ENCODE data around the gene ZNF121.

ZNF121 gene

GRCh38 chr19:9535934-9536333 lies 48.4 kb downstream of the ZNF121 start:
- Histone ChIP-seq H3K79me2 (ENCODE audit: insufficient read depth, low read length) (peaks cover 38% of the 10 kb centered on the region), H3K27ac (ENCODE audit: low read length) (no peak overlapping the region), H3K9me3 (ENCODE audit: insufficient read depth, low read length, severe bottlenecking) (peaks cover 25% of the 10 kb centered on the region), H3K4me2 (ENCODE audit: insufficient read depth, low read length) (0 out of 2 replicates have a peak overlapping the region, but pooled peaks have one; percentile 78), H3K4me1 (ENCODE audit: insufficient read depth, low read length) (peaks cover 26% of the 10 kb centered on the region), H3K27me3 (ENCODE audit: insufficient read depth, low read length, poor library complexity) (no peaks in the 10 kb centered on the region), H2AFZ (ENCODE audit: low read depth, low read length) (no peak overlapping the region), H3K9ac (ENCODE audit: low read depth, low read length) (no peak overlapping the region), H4K20me1 (ENCODE audit: insufficient read depth, low read length) (no peaks in the 10 kb centered on the region), H3K36me3 (ENCODE audit: insufficient read depth, low read length) (peaks cover 58% of the 10 kb centered on the region), H3K4me3 (ENCODE audit: low read depth in 1 of 2, low read length in 2 of 2) (0 out of 4 replicates have a peak overlapping the region, but pooled peaks of 1 of the 2 experiments have one; percentile 12)
- DNase-seq (no peak), ATAC-seq (ENCODE audit: insufficient read depth, low read depth) (no peak)
- no peak for TF ChIP-seq CTCF (IDR thresholded peaks at IDR 0.05; ENCODE audit: borderline replicate concordance, extremely low read depth, low read length, poor library complexity, severe bottlenecking)
- no peak for TF ChIP-seq EZH2 (IDR thresholded peaks at IDR 0.05; ENCODE audit: borderline replicate concordance, low read depth, low read length, severe bottlenecking)

GRCh38 chr19:9531933-9532332 lies 52.4 kb downstream of the ZNF121 start:
- peaks cover 52% of the 10 kb centered on the region for H3K9me3 ChIP-seq (ENCODE audit: insufficient read depth, low read length, severe bottlenecking)
- no peak overlapping the region for H3K4me3 ChIP-seq (ENCODE audit: low read depth in 1 of 2, low read length in 2 of 2)
- peaks cover 5% of the 10 kb centered on the region for H3K4me1 ChIP-seq (ENCODE audit: insufficient read depth, low read length)
- ATAC-seq (ENCODE audit: insufficient read depth, low read depth) (no peak), DNase-seq (no peak)
- peaks cover 96% of the 10 kb centered on the region for H3K36me3 ChIP-seq (ENCODE audit: insufficient read depth, low read length)
- no peak overlapping the region for H3K27ac ChIP-seq (ENCODE audit: low read length)
- no peaks in the 10 kb centered on the region for H3K27me3 ChIP-seq (ENCODE audit: insufficient read depth, low read length, poor library complexity)
- H3K79me2 ChIP-seq (ENCODE audit: insufficient read depth, low read length): peaks cover 12% of the 10 kb centered on the region
- no peak for TF ChIP-seq EZH2 (IDR thresholded peaks at IDR 0.05; ENCODE audit: borderline replicate concordance, low read depth, low read length, severe bottlenecking)
- no peak for TF ChIP-seq CTCF (IDR thresholded peaks at IDR 0.05; ENCODE audit: borderline replicate concordance, extremely low read depth, low read length, poor library complexity, severe bottlenecking)
- no peak overlapping the region for H3K4me2 ChIP-seq (ENCODE audit: insufficient read depth, low read length)
- no peak overlapping the region for H2AFZ ChIP-seq (ENCODE audit: low read depth, low read length)
- no peaks in the 10 kb centered on the region for H4K20me1 ChIP-seq (ENCODE audit: insufficient read depth, low read length)
- no peak overlapping the region for H3K9ac ChIP-seq (ENCODE audit: low read depth, low read length)

- Histone ChIP-seq H3K79me2 (ENCODE audit: insufficient read depth, low read length) (no peaks in the 10 kb centered on the region), H4K20me1 (ENCODE audit: insufficient read depth, low read length) (no peaks in the 10 kb centered on the region), H2AFZ (ENCODE audit: low read depth, low read length) (no peak overlapping the region), H3K9me3 (ENCODE audit: insufficient read depth, low read length, severe bottlenecking) (peaks cover 75% of the 10 kb centered on the region), H3K4me1 (ENCODE audit: insufficient read depth, low read length) (no peaks in the 10 kb centered on the region), H3K27me3 (ENCODE audit: insufficient read depth, low read length, poor library complexity) (no peaks in the 10 kb centered on the region), H3K4me2 (ENCODE audit: insufficient read depth, low read length) (no peak overlapping the region), H3K4me3 (ENCODE audit: low read depth in 1 of 2, low read length in 2 of 2) (no peak overlapping the region), H3K9ac (ENCODE audit: low read depth, low read length) (no peak overlapping the region), H3K27ac (ENCODE audit: low read length) (no peak overlapping the region), H3K36me3 (ENCODE audit: insufficient read depth, low read length) (peaks cover 80% of the 10 kb centered on the region)
- ATAC-seq (ENCODE audit: insufficient read depth, low read depth) (no peak), DNase-seq (no peak)
- TF ChIP-seq EZH2 (IDR thresholded peaks at IDR 0.05; ENCODE audit: borderline replicate concordance, low read depth, low read length, severe bottlenecking): no peak
- TF ChIP-seq CTCF (IDR thresholded peaks at IDR 0.05; ENCODE audit: borderline replicate concordance, extremely low read depth, low read length, poor library complexity, severe bottlenecking): no peak
Observed at GRCh38 chr19:9528757-9529336, 55.5 kb downstream of the ZNF121 start.

Data from DND-41 (cell line).